Subcutaneous adipose tissue (tissue), 4 donors: Measurements from ENCODE around the gene KLK7. TPM values are rescaled to one million over a fixed set of nuclear protein-coding genes. Genes with fewer than 3 reads are reported as not detected.

Source experiments
- CTCF ChIP-seq: fragments of 450-650 bp; IDR thresholded peaks from one replicate; pipeline ENCODE4 v1.5.1; 2016; ENCODE audit warnings: low read depth, mild to moderate bottlenecking, control low read depth, antibody characterized with exemption, moderate library complexity
- total RNA-seq, 4 donors: library from RNA; depleted of rRNA; stranded (reverse); fragments of >200 nt; gene quantifications; one replicate each; pipeline ENCODE4 v1.1.0, GENCODE V29; 2016

The KLK7 gene
- total RNA-seq, 4 donors from 2014 or later: 1.5 TPM; not detected in 3

GRCh38 chr19:50975766-50976165 is 8.0 kb downstream of the KLK7 start:
- TF ChIP-seq CTCF: no peak

DNA sequence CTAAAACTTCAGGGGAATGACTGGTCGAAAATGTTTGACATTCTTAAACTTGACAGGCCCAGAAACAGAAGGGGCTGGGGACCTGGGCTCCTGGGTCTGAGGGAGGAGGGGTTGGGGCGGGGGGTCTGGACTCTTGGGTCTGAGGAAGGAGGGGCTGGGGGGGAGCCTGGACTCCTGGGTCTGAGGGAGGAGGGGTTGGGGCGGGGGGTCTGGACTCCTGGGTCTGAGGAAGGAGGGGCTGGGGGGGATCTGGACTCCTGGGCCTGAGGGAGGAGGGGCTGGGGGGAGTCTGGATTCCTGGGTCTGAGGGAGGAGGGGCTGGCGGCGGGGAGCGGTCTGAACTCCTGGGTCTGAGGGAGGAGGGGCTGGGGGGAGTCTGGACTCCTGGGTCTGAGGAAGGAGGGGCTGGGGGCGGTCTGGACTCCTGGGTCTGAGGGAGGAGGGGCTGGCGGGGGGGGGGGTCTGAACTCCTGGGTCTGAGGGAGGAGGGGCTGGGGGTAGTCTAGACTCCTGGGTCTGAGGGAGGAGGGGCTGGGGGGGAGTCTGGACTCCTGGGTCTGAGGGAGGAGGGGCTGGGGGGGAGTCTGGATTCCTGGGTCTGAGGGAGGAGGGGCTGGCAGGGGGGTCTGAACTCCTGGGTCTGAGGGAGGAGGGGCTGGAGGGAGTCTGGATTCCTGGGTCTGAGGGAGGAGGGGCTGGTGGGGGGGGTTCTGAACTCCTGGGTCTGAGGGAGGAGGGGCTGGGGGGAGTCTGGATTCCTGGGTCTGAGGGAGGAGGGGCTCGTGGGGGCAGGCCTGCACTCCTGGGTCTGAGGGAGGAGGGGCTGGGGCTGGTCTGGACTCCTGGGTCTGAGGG is 8.8 kb downstream of the KLK7 start:
- TF ChIP-seq CTCF: no peak

- TF ChIP-seq CTCF: no peak
Measured at GRCh38 chr19:50972795-50973376, 10.8 kb downstream of the KLK7 start.

DNA sequence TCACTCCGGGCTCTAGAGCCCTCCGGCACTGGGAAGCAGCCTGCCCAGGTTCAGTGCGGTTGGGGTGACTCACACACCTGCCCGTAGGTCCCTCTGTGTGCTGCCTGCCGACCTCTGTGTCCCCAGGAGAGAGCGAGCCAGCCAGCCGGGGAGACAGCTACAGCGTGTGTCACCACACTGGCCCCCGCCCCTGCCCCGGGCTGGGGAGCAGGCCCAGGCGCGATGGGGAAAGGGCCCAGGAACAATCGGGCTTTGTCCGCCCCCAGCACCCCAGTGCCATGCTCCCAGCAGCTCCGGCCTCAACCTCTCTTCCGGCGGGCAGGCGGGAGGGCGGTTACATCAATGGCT is 14.3 kb downstream of the KLK7 start, which contains the start of gene KLK6:
KLK6 (minus strand) TSS at position 179 of the 348 bp plus-strand sequence. CDS start 1,487 bp downstream, outside the sequence.
- no peak for TF ChIP-seq CTCF

GRCh38 chr19:50968716-50969412 is 14.9 kb downstream of the KLK7 start:
- TF ChIP-seq CTCF: no peak

GRCh38 chr19:50967929-50968715 is 15.6 kb downstream of the KLK7 start:
- no peak for TF ChIP-seq CTCF

GRCh38 chr19:50964266-50964665 is 19.5 kb downstream of the KLK7 start:
- no peak for TF ChIP-seq CTCF
